ENCODE results near the gene MB21D2. TPM values are rescaled to one million over a fixed set of nuclear protein-coding genes. Genes with fewer than 3 reads are reported as not detected.

Gene MB21D2
- total RNA-seq, 2 experiments from 2014 or later: 19.8 to 21.0 TPM

DNA sequence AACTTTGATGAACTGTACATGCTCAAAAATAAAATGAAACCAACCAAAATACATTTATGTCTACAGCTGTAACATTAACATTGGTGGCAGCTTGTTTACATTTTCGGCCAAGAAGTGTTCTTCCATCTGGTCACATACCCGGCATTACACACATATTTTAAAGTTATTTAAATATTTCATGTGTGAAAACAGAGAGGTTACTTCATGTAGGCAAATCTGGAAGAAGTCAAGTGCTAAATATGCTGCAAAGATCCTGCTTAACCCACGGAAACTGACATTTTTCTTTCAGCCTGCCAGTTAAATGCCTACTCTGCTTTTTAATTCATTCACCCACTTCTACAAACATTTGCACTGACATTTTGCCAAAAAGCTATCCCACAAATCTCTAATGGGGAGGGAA, 69.7 kb downstream of the MB21D2 start:
- H3K4me1 Mint-ChIP-seq: peaks cover 62% of the 10 kb centered on the region

DNA sequence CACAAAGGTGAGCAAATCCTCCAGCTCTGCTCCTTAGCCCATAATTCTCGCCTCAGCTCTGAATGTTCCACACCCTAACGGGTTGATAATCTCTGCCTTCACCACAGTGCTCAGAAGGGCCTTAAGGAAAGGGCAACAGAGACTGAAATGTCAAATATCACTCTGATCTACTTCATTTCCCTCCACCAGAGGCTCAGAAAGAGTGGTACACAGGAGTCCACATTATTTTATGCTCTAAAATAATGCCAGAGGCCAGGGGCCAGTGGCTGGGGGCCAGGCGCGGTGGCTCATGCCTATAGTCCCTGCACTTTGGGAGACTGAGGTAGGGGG, 72.2 kb downstream of the MB21D2 start:
- ChIA-PET CTCF (no interaction called here), POLR2A (no interaction called here)
- no peaks in the 10 kb centered on the region for H3K27me3 Mint-ChIP-seq
- DNase-seq: no peak
- no peaks in the 10 kb centered on the region for H3K9me3 Mint-ChIP-seq
- H3K27ac Mint-ChIP-seq: no peak overlapping the region
- H3K4me1 Mint-ChIP-seq: peaks cover 42% of the 10 kb centered on the region
- H3K4me3 Mint-ChIP-seq: no peak overlapping the region
- peaks cover 10% of the 10 kb centered on the region for H3K36me3 Mint-ChIP-seq (ENCODE audit: low read depth)

More for the DNA sequence above, 69.7 kb downstream of the MB21D2 start:
- CTCF ChIA-PET: no interaction called here
- Mint-ChIP-seq H3K4me3 (no peak overlapping the region), H3K9me3 (no peaks in the 10 kb centered on the region), H3K36me3 (ENCODE audit: low read depth) (peaks cover 8% of the 10 kb centered on the region), H3K27ac (no peak overlapping the region), H3K27me3 (no peaks in the 10 kb centered on the region)
- DNase-seq: no peak
- POLR2A ChIA-PET: no interaction called here

DNA sequence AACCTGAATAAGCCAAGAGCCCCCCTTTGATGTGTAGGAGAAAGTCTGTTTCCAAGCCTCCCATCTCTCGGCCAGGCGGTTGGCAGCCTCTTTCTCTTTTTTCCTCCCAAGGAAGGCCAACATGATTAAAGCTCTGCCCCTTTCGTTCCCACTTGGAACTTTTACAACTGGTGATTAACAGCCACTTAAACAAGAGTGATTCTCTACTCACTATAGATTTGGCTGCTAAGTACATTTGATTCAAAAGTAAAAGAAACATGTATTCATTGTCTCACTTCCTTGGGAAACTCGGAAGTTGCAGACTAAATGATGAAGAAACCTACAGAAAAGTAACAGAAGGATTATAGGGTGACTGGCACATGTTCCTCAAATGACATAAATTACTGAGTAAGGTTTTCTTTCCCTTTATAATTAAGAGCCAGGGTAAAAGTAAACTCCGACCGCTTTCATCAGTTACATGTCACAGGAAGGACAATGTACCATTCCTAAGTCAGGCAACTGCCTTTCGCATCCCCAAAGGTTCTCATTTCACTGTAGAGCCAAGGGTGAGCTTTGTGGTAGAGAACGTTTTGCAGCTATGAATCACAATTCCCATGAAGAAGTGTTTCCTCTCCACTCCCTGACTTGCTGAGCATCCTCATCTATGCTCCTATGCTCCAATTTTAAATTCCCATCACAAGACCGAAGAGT, 72.7 kb downstream of the MB21D2 start:
- Mint-ChIP-seq H3K4me1 (peaks cover 38% of the 10 kb centered on the region), H3K27me3 (no peaks in the 10 kb centered on the region), H3K4me3 (no peak overlapping the region), H3K27ac (no peak overlapping the region), H3K36me3 (ENCODE audit: low read depth) (peaks cover 8% of the 10 kb centered on the region), H3K9me3 (no peaks in the 10 kb centered on the region)
- no peak for DNase-seq
- POLR2A ChIA-PET: no interaction called here
- CTCF ChIA-PET: interaction anchor here (0.6 kb wide), 1 partner anchor 10 kb away, joined by 6 read pairs; no protein-coding TSS in a partner anchor

DNA sequence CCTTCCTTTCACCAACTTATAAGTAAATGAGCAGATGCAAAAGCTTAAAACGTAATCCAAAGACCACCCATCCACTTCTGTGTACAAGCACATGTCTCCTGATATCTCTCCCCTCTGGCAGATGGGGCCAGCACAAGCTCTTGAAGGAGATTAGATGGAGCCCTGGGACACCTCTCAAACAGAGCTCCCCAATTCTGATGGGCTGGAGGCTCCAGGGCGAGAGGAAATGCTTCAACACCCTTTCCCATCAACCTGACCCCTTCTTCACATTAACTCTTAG, 73.2 kb downstream of the MB21D2 start:
- H3K4me1 Mint-ChIP-seq: peaks cover 38% of the 10 kb centered on the region
- no peak overlapping the region for H3K27ac Mint-ChIP-seq
- peaks cover 8% of the 10 kb centered on the region for H3K36me3 Mint-ChIP-seq (ENCODE audit: low read depth)
- H3K4me3 Mint-ChIP-seq: no peak overlapping the region
- DNase-seq: no peak
- POLR2A ChIA-PET: interaction anchor here (1.4 kb wide), 1 partner anchor 71 kb away, joined by 4 read pairs; no protein-coding TSS in a partner anchor
- CTCF ChIA-PET: interaction anchor here (0.6 kb wide), 1 partner anchor 10 kb away, joined by 6 read pairs; no protein-coding TSS in a partner anchor
- H3K9me3 Mint-ChIP-seq: no peaks in the 10 kb centered on the region
- no peaks in the 10 kb centered on the region for H3K27me3 Mint-ChIP-seq

DNA sequence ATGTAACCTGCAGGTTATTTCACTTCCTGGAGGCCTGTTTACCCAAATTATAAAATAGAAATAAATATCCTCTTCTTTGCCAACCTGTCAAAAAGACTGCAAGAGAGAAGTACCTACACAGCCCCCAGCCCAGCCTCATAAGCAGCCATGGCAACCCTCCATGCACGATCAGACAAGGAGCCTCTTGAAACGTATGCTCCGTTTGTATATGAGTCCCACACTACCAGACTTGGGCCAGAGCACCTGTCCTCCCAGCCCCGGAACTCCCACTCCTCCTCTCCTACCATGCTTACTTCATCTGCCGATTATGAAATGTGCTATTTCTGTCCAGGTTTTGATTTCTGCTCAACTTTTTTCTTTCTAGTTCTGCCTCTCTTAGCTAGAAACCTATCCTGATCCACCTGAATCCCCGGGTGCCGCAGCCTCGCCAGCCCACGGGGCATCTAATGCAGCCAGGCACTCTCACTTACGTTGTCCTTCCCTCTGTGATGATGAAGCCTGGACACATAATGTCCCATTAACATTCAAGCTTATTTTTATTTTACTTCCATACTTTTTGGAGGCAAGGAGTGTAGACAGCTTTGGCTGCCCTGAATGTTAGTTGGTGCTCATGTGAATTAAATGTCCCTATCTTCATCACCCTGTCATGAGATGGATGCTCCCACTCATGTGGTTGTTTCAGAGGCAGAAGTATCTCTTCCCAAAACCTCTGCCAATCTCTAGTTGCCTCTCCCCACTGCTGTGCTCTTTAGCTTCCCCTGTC, 73.8 kb downstream of the MB21D2 start:
- ChIA-PET POLR2A (interaction anchor here (1.4 kb wide), 1 partner anchor 71 kb away, joined by 4 read pairs; no protein-coding TSS in a partner anchor), CTCF (interaction anchor here (0.6 to 1.2 kb wide), 2 partner anchors 9 to 27 kb away, joined by 3 to 6 read pairs; no protein-coding TSS in a partner anchor)
- H3K4me1 Mint-ChIP-seq: peaks cover 39% of the 10 kb centered on the region
- H3K27me3 Mint-ChIP-seq: no peaks in the 10 kb centered on the region
- H3K36me3 Mint-ChIP-seq (ENCODE audit: low read depth): peaks cover 8% of the 10 kb centered on the region
- no peak overlapping the region for H3K4me3 Mint-ChIP-seq
- H3K9me3 Mint-ChIP-seq: no peaks in the 10 kb centered on the region
- no peak overlapping the region for H3K27ac Mint-ChIP-seq
- no peak for DNase-seq

DNA sequence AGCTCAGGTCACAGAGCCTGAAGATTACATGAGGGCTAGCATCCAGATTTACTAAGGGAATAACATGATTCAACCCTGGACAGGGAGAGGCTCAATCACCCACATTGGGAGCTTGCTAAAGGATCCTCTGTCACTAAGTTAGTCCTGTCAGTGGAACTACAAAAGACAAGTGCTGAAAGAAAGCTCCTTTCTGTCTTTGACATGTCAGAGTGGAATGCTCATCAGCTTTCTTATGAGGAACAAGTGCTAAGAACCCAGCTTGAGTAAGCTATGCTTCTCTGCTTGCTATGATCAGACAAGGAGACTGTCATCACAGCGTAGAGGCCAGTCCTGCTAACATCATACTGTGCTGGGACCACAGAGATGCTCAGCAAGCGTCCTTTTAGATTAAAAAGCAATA, 74.5 kb downstream of the MB21D2 start:
- CTCF ChIA-PET: interaction anchor here (1.2 kb wide), 1 partner anchor 26 kb away, joined by 3 read pairs; no protein-coding TSS in a partner anchor
- no peak for DNase-seq
- Mint-ChIP-seq H3K27me3 (no peaks in the 10 kb centered on the region), H3K4me3 (no peak overlapping the region), H3K27ac (no peak overlapping the region), H3K36me3 (ENCODE audit: low read depth) (peaks cover 8% of the 10 kb centered on the region), H3K4me1 (peaks cover 37% of the 10 kb centered on the region), H3K9me3 (no peaks in the 10 kb centered on the region)
- POLR2A ChIA-PET: interaction anchor here (1.4 kb wide), 1 partner anchor 72 kb away, joined by 4 read pairs; no protein-coding TSS in a partner anchor

DNA sequence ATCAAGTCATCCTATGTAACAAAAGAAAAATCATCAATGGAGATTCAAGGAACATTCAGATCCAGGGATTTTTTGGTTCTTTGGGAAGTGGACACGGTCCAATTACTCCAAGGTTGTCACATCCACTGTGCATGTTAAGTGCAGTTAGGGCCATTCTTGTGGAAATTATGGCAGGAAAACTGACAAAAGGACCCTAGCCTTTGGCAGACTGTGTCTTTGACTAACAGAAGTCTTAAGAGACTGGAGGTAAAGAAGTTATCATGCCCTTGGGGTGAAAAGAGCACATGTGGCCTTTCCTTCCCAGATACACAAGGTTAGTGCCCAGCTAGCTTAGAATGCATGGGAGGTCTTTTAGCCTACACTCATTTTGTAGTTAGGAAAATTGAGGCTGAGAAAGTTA, 74.9 kb downstream of the MB21D2 start:
- H3K27me3 Mint-ChIP-seq: no peaks in the 10 kb centered on the region
- POLR2A ChIA-PET: no interaction called here

DNA sequence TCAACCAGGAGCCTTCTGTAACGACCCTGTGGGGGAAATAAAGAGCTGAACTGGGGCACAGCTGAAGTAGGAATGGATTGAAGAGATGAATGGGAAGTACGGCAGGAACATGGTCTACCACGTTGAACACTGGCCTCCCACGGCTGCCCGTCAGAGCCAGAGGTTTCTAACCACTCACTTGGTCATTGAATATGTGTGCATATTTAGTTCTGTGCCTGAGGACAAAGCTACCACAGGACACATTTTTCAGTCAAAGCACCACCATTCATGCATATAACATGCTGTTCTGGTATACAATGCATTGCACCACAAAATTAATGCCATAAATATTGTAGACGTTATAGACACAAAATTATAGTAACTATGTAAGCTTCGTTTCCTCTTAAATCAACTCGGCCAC, 75.5 kb downstream of the MB21D2 start:
- Mint-ChIP-seq H3K27me3 (no peaks in the 10 kb centered on the region), H3K9me3 (no peaks in the 10 kb centered on the region), H3K4me1 (peaks cover 40% of the 10 kb centered on the region), H3K27ac (no peak overlapping the region), H3K36me3 (ENCODE audit: low read depth) (peaks cover 15% of the 10 kb centered on the region), H3K4me3 (no peak overlapping the region)
- CTCF ChIA-PET: interaction anchor here (0.8 kb wide), 1 partner anchor 199 kb away, joined by 4 read pairs; no protein-coding TSS in a partner anchor
- POLR2A ChIA-PET: interaction anchor here (1.7 kb wide), 1 partner anchor 65 kb away, joined by 4 read pairs; no protein-coding TSS in a partner anchor
- DNase-seq: no peak

More for the DNA sequence above, 74.9 kb downstream of the MB21D2 start:
- CTCF ChIA-PET: interaction anchor here (0.8 kb wide), 1 partner anchor 198 kb away, joined by 4 read pairs; no protein-coding TSS in a partner anchor
- no peak for DNase-seq
- Mint-ChIP-seq H3K36me3 (ENCODE audit: low read depth) (peaks cover 11% of the 10 kb centered on the region), H3K4me3 (no peak overlapping the region), H3K4me1 (peaks cover 40% of the 10 kb centered on the region), H3K9me3 (no peaks in the 10 kb centered on the region), H3K27ac (no peak overlapping the region)

DNA sequence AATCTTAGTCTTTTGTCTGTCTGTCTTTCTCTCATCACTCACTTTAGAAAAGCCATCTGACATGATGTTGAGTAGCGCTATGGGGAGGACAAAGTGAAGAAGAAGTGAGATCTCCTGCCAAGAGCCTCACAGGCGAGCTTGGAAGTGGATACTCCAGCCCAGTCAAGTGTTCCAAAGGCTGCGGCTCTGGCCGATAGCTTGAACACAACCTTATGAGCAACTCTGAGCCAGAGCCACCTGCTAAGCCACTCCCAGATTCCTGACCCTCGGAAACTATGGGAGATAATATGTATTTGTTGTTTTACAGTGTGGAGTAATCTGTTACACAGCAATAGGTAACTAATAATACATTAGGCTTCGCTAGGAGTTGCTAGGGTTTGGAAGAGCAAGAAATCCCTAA, 76.2 kb downstream of the MB21D2 start:
- no peak for DNase-seq
- CTCF ChIA-PET: no interaction called here
- H3K4me1 Mint-ChIP-seq: peaks cover 40% of the 10 kb centered on the region

DNA sequence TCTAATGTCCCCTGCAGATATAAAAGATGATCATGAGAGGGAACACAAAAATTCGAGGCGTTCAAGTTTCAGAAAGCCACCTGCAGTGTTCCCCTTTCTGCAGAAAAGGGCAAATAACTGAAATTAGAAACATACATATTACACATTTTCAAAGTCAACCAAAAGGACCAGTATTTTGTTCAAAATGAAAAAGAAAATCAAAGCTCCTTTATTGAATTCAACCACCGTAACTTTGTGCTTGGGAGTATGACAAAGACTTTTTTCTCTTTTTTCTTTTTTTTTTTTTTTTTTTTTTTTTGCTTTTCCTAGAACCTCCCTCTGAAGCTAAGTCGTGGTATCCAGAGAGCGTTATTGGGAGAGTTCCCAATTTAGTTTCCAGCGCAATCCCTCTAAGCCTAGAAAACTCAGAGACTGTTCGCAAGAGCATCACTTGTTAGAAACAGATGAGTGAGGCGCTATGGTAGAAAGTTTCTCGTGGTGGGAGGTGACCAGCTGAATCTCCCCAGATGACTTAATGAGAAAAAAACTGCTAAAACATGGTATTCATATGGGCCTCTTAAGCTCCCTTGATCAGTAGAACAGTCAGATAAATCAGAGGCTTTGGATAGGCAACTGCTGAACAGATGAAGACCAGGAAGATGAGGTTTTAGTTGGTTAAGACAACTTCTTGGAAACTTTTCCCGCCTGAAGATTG, 77.4 kb downstream of the MB21D2 start:
- no peak overlapping the region for H3K4me3 Mint-ChIP-seq
- H3K36me3 Mint-ChIP-seq (ENCODE audit: low read depth): peaks cover 22% of the 10 kb centered on the region
- H3K27me3 Mint-ChIP-seq: no peaks in the 10 kb centered on the region
- no peak overlapping the region for H3K27ac Mint-ChIP-seq
- no peaks in the 10 kb centered on the region for H3K9me3 Mint-ChIP-seq
- CTCF ChIA-PET: interaction anchor here (0.7 kb wide), 2 partner anchors 101 to 163 kb away, joined by 3 to 4 read pairs; no protein-coding TSS in a partner anchor
- H3K4me1 Mint-ChIP-seq: peaks cover 45% of the 10 kb centered on the region
- no peak for DNase-seq
- POLR2A ChIA-PET: interaction anchor here (1.7 kb wide), 1 partner anchor 67 kb away, joined by 4 read pairs; no protein-coding TSS in a partner anchor

More for the DNA sequence above, 76.2 kb downstream of the MB21D2 start:
- Mint-ChIP-seq H3K9me3 (no peaks in the 10 kb centered on the region), H3K36me3 (ENCODE audit: low read depth) (peaks cover 17% of the 10 kb centered on the region), H3K27me3 (no peaks in the 10 kb centered on the region), H3K4me3 (no peak overlapping the region), H3K27ac (no peak overlapping the region)
- POLR2A ChIA-PET: interaction anchor here (1.7 kb wide), 1 partner anchor 66 kb away, joined by 4 read pairs; no protein-coding TSS in a partner anchor

DNA sequence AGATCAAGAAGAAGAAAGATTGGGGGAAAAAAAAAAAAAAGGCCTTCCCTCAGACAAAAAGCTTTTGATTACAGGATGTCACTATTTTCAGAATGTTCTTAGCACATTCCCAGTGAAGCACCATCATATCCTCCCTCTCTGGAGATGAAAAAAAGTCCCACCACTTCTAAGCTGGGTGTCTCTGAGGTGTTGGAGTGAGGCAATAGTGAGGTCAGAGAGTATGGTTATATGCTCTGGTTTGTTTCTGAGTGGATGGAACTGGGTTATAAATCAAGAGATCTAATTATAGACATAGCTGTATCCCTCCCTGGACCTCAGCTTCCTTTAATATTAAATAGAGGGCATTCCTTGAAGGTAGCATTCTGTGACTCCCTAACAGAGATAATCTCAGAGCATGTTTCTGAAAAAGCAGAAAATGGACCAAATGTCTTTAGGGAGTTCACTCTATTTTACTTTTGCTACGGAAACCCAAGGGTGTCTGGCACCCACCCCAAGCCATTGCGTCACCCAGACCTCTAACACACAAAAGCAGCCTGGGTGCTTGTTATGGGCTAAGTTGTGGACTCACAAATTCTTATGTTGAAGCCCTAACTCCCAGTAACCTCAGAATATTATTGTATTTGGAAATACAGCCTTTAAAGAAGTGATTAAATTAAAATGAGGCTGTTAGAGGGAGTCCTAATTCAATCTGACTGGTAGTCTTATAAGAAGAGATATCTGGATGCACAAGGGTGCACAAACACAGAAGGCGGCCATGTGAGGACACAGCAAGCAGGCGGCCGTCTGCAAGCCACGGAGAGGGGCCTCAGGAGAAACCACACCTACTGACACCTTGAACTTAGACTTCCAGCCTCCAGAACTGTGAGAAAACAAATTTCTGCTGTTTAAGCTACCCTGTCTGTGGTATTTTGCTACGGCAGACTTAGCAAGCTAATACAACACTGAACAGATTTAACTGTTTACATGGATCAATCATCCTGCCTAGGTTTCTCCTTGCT, 81.5 kb downstream of the MB21D2 start:
- peaks cover 60% of the 10 kb centered on the region for H3K4me1 Mint-ChIP-seq
- H3K9me3 Mint-ChIP-seq: no peaks in the 10 kb centered on the region
- CTCF ChIA-PET: interaction anchor here (1.3 to 2.0 kb wide), 2 partner anchors 205 to 206 kb away, joined by 4 to 5 read pairs; no protein-coding TSS in a partner anchor
- H3K27me3 Mint-ChIP-seq: no peaks in the 10 kb centered on the region
- H3K4me3 Mint-ChIP-seq: no peak overlapping the region
- no peak for DNase-seq
- no peak overlapping the region for H3K27ac Mint-ChIP-seq
- peaks cover 32% of the 10 kb centered on the region for H3K36me3 Mint-ChIP-seq (ENCODE audit: low read depth)
- POLR2A ChIA-PET: no interaction called here

DNA sequence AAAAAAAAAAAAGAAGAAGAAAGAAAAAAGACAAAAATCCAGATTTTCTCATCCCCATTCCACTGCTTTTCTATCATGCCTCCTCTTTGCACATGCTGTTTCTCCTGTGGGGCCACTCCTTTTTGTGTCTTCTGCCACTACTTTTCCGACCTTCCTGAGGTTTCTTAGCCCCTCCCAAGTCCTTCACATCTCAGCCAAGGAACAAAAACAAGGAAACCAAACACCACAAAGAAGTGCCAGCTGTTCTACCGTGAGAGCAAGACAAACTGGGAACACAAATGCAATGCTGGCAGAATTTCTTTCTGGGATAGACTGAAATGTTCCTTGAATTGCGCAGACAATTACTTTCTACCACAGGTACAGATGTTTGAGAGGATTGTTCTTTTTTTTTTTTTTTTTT, 83.2 kb downstream of the MB21D2 start:
- H3K27me3 Mint-ChIP-seq: no peaks in the 10 kb centered on the region
- H3K9me3 Mint-ChIP-seq: no peaks in the 10 kb centered on the region
- no peak overlapping the region for H3K4me3 Mint-ChIP-seq
- POLR2A ChIA-PET: no interaction called here
- DNase-seq: no peak
- peaks cover 69% of the 10 kb centered on the region for H3K4me1 Mint-ChIP-seq
- CTCF ChIA-PET: interaction anchor here (0.6 to 1.3 kb wide), 2 partner anchors 10 to 208 kb away, joined by 4 to 6 read pairs; no protein-coding TSS in a partner anchor
- H3K27ac Mint-ChIP-seq: no peak overlapping the region
- H3K36me3 Mint-ChIP-seq (ENCODE audit: low read depth): peaks cover 45% of the 10 kb centered on the region
